Right forelimb (tissue), 1 donor: ENCODE measurements around the gene RAP2B.

Experiments used
- DNase-seq: peaks from one replicate; pipeline ENCODE4 v3.0.0-alpha.2; 2018

Gene RAP2B

GRCh38 chr3:153195349-153195879 lies 33.4 kb downstream of the RAP2B start:
- no peak for DNase-seq

GRCh38 chr3:153209596-153209995 lies 47.6 kb downstream of the RAP2B start:
- no peak for DNase-seq

- DNase-seq = no peak
These were observed 48.1 kb downstream of the RAP2B start for GRCh38 chr3:153210146-153210545.

- no peak for DNase-seq
These were observed 48.6 kb downstream of the RAP2B start for GRCh38 chr3:153210660-153211059.

- no peak for DNase-seq
These were observed 53.5 kb downstream of the RAP2B start for GRCh38 chr3:153215497-153215896.

- DNase-seq = peak; percentile 73
These were observed 53.9 kb downstream of the RAP2B start for GRCh38 chr3:153215966-153216365.

- no peak for DNase-seq
These were observed 54.9 kb downstream of the RAP2B start for GRCh38 chr3:153216928-153217327.

- no peak for DNase-seq
These were observed 57.1 kb downstream of the RAP2B start for GRCh38 chr3:153219146-153219545.
